KOPT-K1 (cell line): Measurements from ENCODE around the gene KLHL29.

ENCODE experiments used
- H3K27ac ChIP-seq: fragments of 200-600 bp; sonication (generic); 2 replicates; pipeline ENCODE4 v1.5.1; 2016; ENCODE audit warnings: antibody characterized with exemption, mild to moderate bottlenecking, low read depth, low read length; ENCODE audit not compliant: poor library complexity, severe bottlenecking
- H3K36me3 ChIP-seq: fragments of 200-600 bp; sonication (generic); 2 replicates; pipeline ENCODE4 v1.5.1; 2017; ENCODE audit warnings: antibody characterized with exemption, mild to moderate bottlenecking, low read length, moderate library complexity; ENCODE audit not compliant: insufficient read depth
- H3K9me3 ChIP-seq: fragments of 200-600 bp; sonication (generic); 2 replicates; pipeline ENCODE4 v1.5.1; 2017; ENCODE audit warnings: antibody characterized with exemption, low read length, mild to moderate bottlenecking; ENCODE audit not compliant: insufficient read depth, poor library complexity, severe bottlenecking

KLHL29 gene

GRCh38 chr2:23637011-23637778 is 252.2 kb downstream of the KLHL29 start:
- Histone ChIP-seq H3K27ac (no peak overlapping the region), H3K36me3 (no peaks in the 10 kb centered on the region), H3K9me3 (no peaks in the 10 kb centered on the region)

GRCh38 chr2:23639406-23639982 is 254.5 kb downstream of the KLHL29 start:
- Histone ChIP-seq H3K9me3 (no peaks in the 10 kb centered on the region), H3K27ac (no peak overlapping the region), H3K36me3 (no peaks in the 10 kb centered on the region)

GRCh38 chr2:23640711-23641110 is 255.7 kb downstream of the KLHL29 start:
- Histone ChIP-seq H3K27ac (no peak overlapping the region), H3K36me3 (no peaks in the 10 kb centered on the region), H3K9me3 (no peaks in the 10 kb centered on the region)

GRCh38 chr2:23642516-23642915 is 257.5 kb downstream of the KLHL29 start:
- Histone ChIP-seq H3K36me3 (no peaks in the 10 kb centered on the region), H3K9me3 (no peaks in the 10 kb centered on the region), H3K27ac (no peak overlapping the region)

- no peak overlapping the region for H3K27ac ChIP-seq
- no peaks in the 10 kb centered on the region for H3K36me3 ChIP-seq
- no peaks in the 10 kb centered on the region for H3K9me3 ChIP-seq
Measured at GRCh38 chr2:23645230-23645808, 260.3 kb downstream of the KLHL29 start.

GRCh38 chr2:23647563-23647962 is 262.6 kb downstream of the KLHL29 start:
- no peaks in the 10 kb centered on the region for H3K36me3 ChIP-seq
- H3K9me3 ChIP-seq, result no peaks in the 10 kb centered on the region
- no peak overlapping the region for H3K27ac ChIP-seq

- H3K9me3 ChIP-seq, result no peaks in the 10 kb centered on the region
- H3K36me3 ChIP-seq, result no peaks in the 10 kb centered on the region
- no peak overlapping the region for H3K27ac ChIP-seq
Measured at GRCh38 chr2:23649303-23649702, 264.3 kb downstream of the KLHL29 start.

GRCh38 chr2:23649819-23650218 is 264.8 kb downstream of the KLHL29 start:
- H3K36me3 ChIP-seq, result no peaks in the 10 kb centered on the region
- H3K9me3 ChIP-seq, result no peaks in the 10 kb centered on the region
- no peak overlapping the region for H3K27ac ChIP-seq

GRCh38 chr2:23651187-23652080 is 266.5 kb downstream of the KLHL29 start:
- Histone ChIP-seq H3K9me3 (no peaks in the 10 kb centered on the region), H3K27ac (no peak overlapping the region)

GRCh38 chr2:23653326-23653725 is 268.3 kb downstream of the KLHL29 start:
- Histone ChIP-seq H3K9me3 (no peaks in the 10 kb centered on the region), H3K36me3 (no peaks in the 10 kb centered on the region), H3K27ac (no peak overlapping the region)

More at GRCh38 chr2:23651187-23652080, 266.5 kb downstream of the KLHL29 start:
- H3K36me3 ChIP-seq, result no peaks in the 10 kb centered on the region

GRCh38 chr2:23654756-23655155 is 269.8 kb downstream of the KLHL29 start:
- H3K9me3 ChIP-seq, result no peaks in the 10 kb centered on the region
- H3K36me3 ChIP-seq, result no peaks in the 10 kb centered on the region
- no peak overlapping the region for H3K27ac ChIP-seq

GRCh38 chr2:23655934-23656596 is 271.1 kb downstream of the KLHL29 start:
- H3K27ac ChIP-seq, result no peak overlapping the region
- no peaks in the 10 kb centered on the region for H3K36me3 ChIP-seq
- no peaks in the 10 kb centered on the region for H3K9me3 ChIP-seq

- H3K36me3 ChIP-seq, result no peaks in the 10 kb centered on the region
- H3K9me3 ChIP-seq, result no peaks in the 10 kb centered on the region
- H3K27ac ChIP-seq, result no peak overlapping the region
Measured at GRCh38 chr2:23656597-23656973, 271.6 kb downstream of the KLHL29 start.

- H3K9me3 ChIP-seq, result no peaks in the 10 kb centered on the region
- H3K27ac ChIP-seq, result no peak overlapping the region
- H3K36me3 ChIP-seq, result no peaks in the 10 kb centered on the region
Measured at GRCh38 chr2:23657371-23657770, 272.4 kb downstream of the KLHL29 start.
